ENCODE data around the gene CFAP97D1.

GRCh38 chr17:43801844-43802243 is 21.6 kb downstream of the CFAP97D1 start:
- TF ChIP-seq RAD21 (IDR thresholded peaks at IDR 0.05; ENCODE audit: insufficient read depth, low read depth, low read length) (no peak), SUZ12 (IDR thresholded peaks at IDR 0.05; ENCODE audit: unreplicated experiment) (no peak), NRF1 (conservative IDR thresholded peaks at IDR 0.05; ENCODE audit: low read depth, low read length) (no peak), ATF3 (IDR thresholded peaks at IDR 0.05; ENCODE audit: borderline replicate concordance, extremely low read depth, low read depth, low read length) (no peak), TAF1 (IDR thresholded peaks at IDR 0.05; ENCODE audit: borderline replicate concordance, low read depth, low read length) (no peak), EZH2 (IDR thresholded peaks at IDR 0.05; ENCODE audit: borderline replicate concordance, control insufficient read depth, low read depth, low read length) (no peak), ZZZ3 (IDR thresholded peaks at IDR 0.05; ENCODE audit: control insufficient read depth, insufficient read length, low read depth) (no peak), SREBF2 (IDR thresholded peaks at IDR 0.05; ENCODE audit: low read length) (no peak), MEF2A (IDR thresholded peaks at IDR 0.05; ENCODE audit: insufficient read depth, low read depth, low read length) (no peak), WRNIP1 (IDR thresholded peaks at IDR 0.05; ENCODE audit: borderline replicate concordance, low read depth, low read length) (no peak)
- TF ChIP-seq, protein P1, sequence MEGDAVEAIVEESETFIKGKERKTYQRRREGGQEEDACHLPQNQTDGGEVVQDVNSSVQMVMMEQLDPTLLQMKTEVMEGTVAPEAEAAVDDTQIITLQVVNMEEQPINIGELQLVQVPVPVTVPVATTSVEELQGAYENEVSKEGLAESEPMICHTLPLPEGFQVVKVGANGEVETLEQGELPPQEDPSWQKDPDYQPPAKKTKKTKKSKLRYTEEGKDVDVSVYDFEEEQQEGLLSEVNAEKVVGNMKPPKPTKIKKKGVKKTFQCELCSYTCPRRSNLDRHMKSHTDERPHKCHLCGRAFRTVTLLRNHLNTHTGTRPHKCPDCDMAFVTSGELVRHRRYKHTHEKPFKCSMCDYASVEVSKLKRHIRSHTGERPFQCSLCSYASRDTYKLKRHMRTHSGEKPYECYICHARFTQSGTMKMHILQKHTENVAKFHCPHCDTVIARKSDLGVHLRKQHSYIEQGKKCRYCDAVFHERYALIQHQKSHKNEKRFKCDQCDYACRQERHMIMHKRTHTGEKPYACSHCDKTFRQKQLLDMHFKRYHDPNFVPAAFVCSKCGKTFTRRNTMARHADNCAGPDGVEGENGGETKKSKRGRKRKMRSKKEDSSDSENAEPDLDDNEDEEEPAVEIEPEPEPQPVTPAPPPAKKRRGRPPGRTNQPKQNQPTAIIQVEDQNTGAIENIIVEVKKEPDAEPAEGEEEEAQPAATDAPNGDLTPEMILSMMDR (IDR thresholded peaks at IDR 0.05 in 2 of 3, conservative IDR thresholded peaks at IDR 0.05 in 1 of 3; ENCODE audit: control insufficient read depth in 2 of 3, extremely low read depth in 1 of 3, insufficient read depth in 1 of 3, low read depth in 3 of 3, low read length in 3 of 3), result no peak

Measured in GM12878 (cell line).